ENCODE results near the gene RAB26.
"Not testable (repeated sequence)": the region's sequence is repeated elsewhere in the genome, so short reads cannot be mapped to it uniquely, and the experiment has no call there.

Gene RAB26

DNA sequence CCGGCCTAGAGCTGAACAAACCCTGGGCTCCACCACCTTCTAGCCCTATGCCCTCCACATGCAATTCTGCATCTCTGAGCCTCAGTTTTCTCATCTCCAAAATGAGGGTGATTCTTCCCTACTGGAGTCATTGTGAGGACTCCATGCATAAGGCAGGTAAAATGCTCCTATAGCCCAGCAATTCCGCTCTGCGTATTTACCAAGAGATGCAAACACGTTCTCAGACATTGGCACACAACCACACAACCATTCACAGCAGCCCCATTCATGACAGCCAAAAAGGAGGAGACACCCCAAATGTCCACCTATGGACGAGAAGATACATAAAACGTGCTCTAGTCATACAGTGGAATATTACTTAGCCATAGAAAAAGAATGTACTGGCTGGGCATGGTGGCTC lies 51.9 kb downstream of the RAB26 start:
- DNase-seq = no peak

DNA sequence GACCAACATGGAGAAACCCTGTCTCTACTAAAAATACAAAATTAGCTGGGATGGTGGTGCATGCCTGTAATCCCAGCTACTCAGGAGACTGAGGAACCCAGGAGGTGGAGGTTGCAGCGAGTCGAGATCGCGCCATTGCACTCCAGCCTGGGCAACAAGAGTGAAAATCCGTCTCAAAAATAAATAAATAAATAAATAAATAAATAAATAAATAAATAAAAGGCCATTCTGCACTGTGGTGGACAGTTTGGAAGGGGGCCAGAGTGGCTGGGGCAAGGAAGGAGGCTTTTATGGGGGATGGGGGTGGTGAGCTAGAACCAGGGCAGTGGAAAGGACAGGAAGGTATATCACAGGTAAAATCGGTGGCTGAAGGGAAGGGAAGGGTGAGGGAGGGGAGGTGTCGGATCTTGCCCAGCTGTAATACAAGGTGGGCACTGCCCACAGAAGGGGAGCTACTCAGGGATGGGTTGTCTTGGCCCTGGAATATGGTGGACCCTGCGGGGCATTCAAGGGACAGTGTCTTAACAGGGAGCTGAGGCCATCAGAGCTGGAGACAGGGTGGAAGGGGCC lies 54.8 kb downstream of the RAB26 start:
- DNase-seq = not testable (repeated sequence)
